H9 (cell line): ENCODE data around the gene ERMP1. TPM values are rescaled to one million over a fixed set of nuclear protein-coding genes. Genes with fewer than 3 reads are reported as not detected.

Experiments
- DNase-seq: peaks from one replicate; pipeline ENCODE4 v3.0.0-alpha.2; 2017
- H2AFZ ChIP-seq: one replicate; pipeline ENCODE4 v1.6.1; 2013; ENCODE audit warnings: mild to moderate bottlenecking, low read length, control low read depth, moderate library complexity
- H2AK5ac ChIP-seq: 2 replicates; pipeline ENCODE4 v1.6.1; 2013; ENCODE audit warnings: low read length, control low read depth, mixed read lengths; ENCODE audit not compliant: insufficient read length
- H2BK120ac ChIP-seq: one replicate; pipeline ENCODE4 v1.6.1; 2013; ENCODE audit warnings: low read depth, mild to moderate bottlenecking, low read length, control low read depth, inconsistent platforms; ENCODE audit not compliant: poor library complexity, severe bottlenecking
- H2BK12ac ChIP-seq: 2 replicates; pipeline ENCODE4 v1.6.1; 2013; ENCODE audit warnings: low read length, control low read depth, mixed read lengths, low read depth; ENCODE audit not compliant: insufficient read length
- H2BK15ac ChIP-seq: 2 replicates; pipeline ENCODE4 v1.6.1; 2013; ENCODE audit warnings: low read depth, low read length, control low read depth
- H2BK20ac ChIP-seq: one replicate; pipeline ENCODE4 v1.6.1; 2013; ENCODE audit warnings: low read depth, mild to moderate bottlenecking, low read length, control low read depth, inconsistent platforms; ENCODE audit not compliant: poor library complexity, severe bottlenecking
- H2BK5ac ChIP-seq: 2 replicates; pipeline ENCODE4 v1.6.1; 2013; ENCODE audit warnings: low read length, control low read depth, mixed read lengths; ENCODE audit not compliant: insufficient read length
- H3K14ac ChIP-seq: 2 replicates; pipeline ENCODE4 v1.6.1; 2013; ENCODE audit warnings: low read length, control low read depth; ENCODE audit not compliant: insufficient read depth
- H3K18ac ChIP-seq: 2 replicates; pipeline ENCODE4 v1.6.1; 2013; ENCODE audit warnings: low read depth, mild to moderate bottlenecking, mixed read lengths, low read length, control low read depth; ENCODE audit not compliant: insufficient read length
- H3K23ac ChIP-seq: 2 replicates; pipeline ENCODE4 v1.6.1; 2013; ENCODE audit warnings: low read length, control low read depth, mixed read lengths, low read depth; ENCODE audit not compliant: insufficient read length
- H3K23me2 ChIP-seq: 2 replicates; pipeline ENCODE4 v1.6.1; 2013; ENCODE audit warnings: low read depth, mild to moderate bottlenecking, mixed read lengths, low read length, control low read depth; ENCODE audit not compliant: insufficient read length, poor library complexity, severe bottlenecking
- H3K27ac ChIP-seq: 2 replicates; pipeline ENCODE4 v1.5.1; 2013; ENCODE audit warnings: low read length, control low read depth, mixed read lengths, low read depth; ENCODE audit not compliant: insufficient read length
- H3K27me3 ChIP-seq: 2 replicates; pipeline ENCODE4 v1.6.1; 2013; ENCODE audit warnings: low read length, control low read depth, inconsistent platforms; ENCODE audit not compliant: insufficient read depth
- H3K4ac ChIP-seq: 2 replicates; pipeline ENCODE4 v1.6.1; 2013; ENCODE audit warnings: low read depth, mild to moderate bottlenecking, control low read depth, inconsistent platforms, low read length, moderate library complexity
- H3K4me1 ChIP-seq: 2 replicates; pipeline ENCODE4 v1.6.1; 2013; ENCODE audit warnings: low read length, control low read depth, inconsistent platforms; ENCODE audit not compliant: insufficient read depth
- H3K4me2 ChIP-seq: 2 replicates; pipeline ENCODE4 v1.6.1; 2013; ENCODE audit warnings: low read length, control low read depth, mixed read lengths; ENCODE audit not compliant: insufficient read length, insufficient read depth
- H3K56ac ChIP-seq: 2 replicates; pipeline ENCODE4 v1.6.1; 2013; ENCODE audit warnings: low read depth, mild to moderate bottlenecking, mixed read lengths, low read length, control low read depth; ENCODE audit not compliant: insufficient read length
- H3K79me1 ChIP-seq: 2 replicates; pipeline ENCODE4 v1.6.1; 2013; ENCODE audit warnings: low read depth, mild to moderate bottlenecking, moderate library complexity, low read length, control low read depth, inconsistent platforms; ENCODE audit not compliant: insufficient read depth, poor library complexity, severe bottlenecking
- H3K79me2 ChIP-seq: 2 replicates; pipeline ENCODE4 v1.6.1; 2013; ENCODE audit warnings: low read length, control low read depth, inconsistent platforms; ENCODE audit not compliant: insufficient read depth
- H3K9ac ChIP-seq: 2 replicates; pipeline ENCODE4 v1.6.1; 2013; ENCODE audit warnings: low read length, control low read depth, mixed read lengths; ENCODE audit not compliant: insufficient read length; ENCODE audit errors: extremely low read depth
- H3K9me3 ChIP-seq: one replicate; pipeline ENCODE4 v1.6.1; 2013; ENCODE audit warnings: low read depth, low read length, inconsistent platforms; ENCODE audit not compliant: control insufficient read depth
- H3T11ph ChIP-seq: one replicate; pipeline ENCODE4 v1.6.1; 2013; ENCODE audit warnings: mild to moderate bottlenecking, low read length, control low read depth, inconsistent platforms
- H4K20me1 ChIP-seq: one replicate; pipeline ENCODE4 v1.6.1; 2013; ENCODE audit not compliant: control insufficient read depth, insufficient read length, insufficient read depth
- H4K5ac ChIP-seq: 2 replicates; pipeline ENCODE4 v1.6.1; 2013; ENCODE audit warnings: low read depth, mild to moderate bottlenecking, mixed read lengths, low read length, control low read depth; ENCODE audit not compliant: insufficient read length
- H4K8ac ChIP-seq: replicated peaks from 2 replicates; pipeline ENCODE4 v1.6.1; 2013; ENCODE audit warnings: low read length, control low read depth, mixed read lengths, low read depth; ENCODE audit not compliant: insufficient read length
- H4K91ac ChIP-seq: 2 replicates; pipeline ENCODE4 v1.6.1; 2013; ENCODE audit warnings: low read depth, mild to moderate bottlenecking, moderate library complexity, mixed read lengths, low read length, control low read depth; ENCODE audit not compliant: insufficient read length
- H3K27ac Mint-ChIP-seq, 3 experiments: 2 replicates in 2 of 3; 3 replicates in 1 of 3; pipeline ENCODE4 v1.8.0; 2020 to 2021; ENCODE audit warnings: mixed read lengths in 3 of 3, mild to moderate bottlenecking in 1 of 3, moderate library complexity in 1 of 3
- H3K27me3 Mint-ChIP-seq: 2 replicates; pipeline ENCODE4 v1.8.0; 2021; ENCODE audit warnings: low read depth, mild to moderate bottlenecking, moderate library complexity, mixed read lengths
- H3K36me3 Mint-ChIP-seq, 3 experiments: 2 replicates in 2 of 3; 3 replicates in 1 of 3; pipeline ENCODE4 v1.8.0; 2020 to 2021; ENCODE audit warnings: low read depth in 3 of 3, mixed read lengths in 3 of 3; ENCODE audit not compliant: insufficient read depth in 1 of 3
- H3K4me1 Mint-ChIP-seq, 2 experiments: 2 replicates each; pipeline ENCODE4 v1.8.0; 2020; ENCODE audit warnings: mixed read lengths in 2 of 2
- H3K4me3 Mint-ChIP-seq, 2 experiments: 2 replicates in 1 of 2; 3 replicates in 1 of 2; pipeline ENCODE4 v1.8.0; 2020 to 2021; ENCODE audit warnings: mild to moderate bottlenecking in 2 of 2, mixed read lengths in 2 of 2, moderate library complexity in 1 of 2
- H3K9me3 Mint-ChIP-seq, 2 experiments: 2 replicates in 1 of 2; 3 replicates in 1 of 2; pipeline ENCODE4 v1.8.0; 2020; ENCODE audit warnings: mild to moderate bottlenecking in 2 of 2, mixed read lengths in 2 of 2, moderate library complexity in 1 of 2
- WGBS: extraction: QIAGEN DNeasy Blood & Tissue Kit; methylation state at CpG from one replicate; pipeline ENCODE4 v1.1.7; 2013; ENCODE audit warnings: missing lambda C conversion rate, low lambda C conversion rate, mixed read lengths; ENCODE audit not compliant: insufficient read length; ENCODE audit errors: extremely low coverage; 5-methylcytosine and 5-hydroxymethylcytosine counted together
- total RNA-seq: library from RNA; stranded (reverse); gene quantifications from 2 replicates; pipeline ENCODE4 v1.2.1, GENCODE V29; 2021
- TF ChIP-seq, protein P1 (sequence below): fragments of 200-600 bp; sonication (generic); conservative IDR thresholded peaks from 3 replicates; pipeline ENCODE4 v1.8.0; 2021; ENCODE audit warnings: antibody characterized with exemption, mild to moderate bottlenecking

ERMP1 gene
- total RNA-seq, 1 experiment from 2014 or later, result 20.2 TPM

DNA sequence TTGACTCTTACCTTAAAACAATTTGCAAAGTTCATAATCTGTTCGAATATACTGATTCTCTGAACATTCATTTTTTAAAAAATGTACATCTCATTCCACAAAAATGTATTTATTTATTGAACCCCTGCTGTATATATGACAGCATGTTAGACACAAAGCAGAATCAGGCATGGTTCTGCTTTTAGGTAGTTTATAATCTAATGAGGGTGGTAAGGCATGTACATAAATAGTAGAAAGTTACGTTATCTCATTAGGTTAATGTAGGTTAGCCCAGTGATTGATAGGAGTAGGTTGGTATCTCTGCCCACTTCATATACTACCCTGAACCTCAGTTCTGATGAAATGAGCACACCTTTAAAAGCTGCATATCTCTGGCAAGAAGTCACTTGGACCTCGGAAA is 89.8 kb downstream of the ERMP1 start:
- Mint-ChIP-seq H3K27me3 (no peaks in the 10 kb centered on the region), H3K27ac (no peak overlapping the region), H3K9me3 (peaks cover 0 to under 1% of the 10 kb centered on the region in 2 experiments; a peak in 1 of 5 replicates), H3K36me3 (peaks cover 18 to 27% (median 24%) of the 10 kb centered on the region in 3 experiments; a peak in 6 of 7 replicates), H3K4me3 (no peak overlapping the region), H3K4me1 (peaks cover 3 to 4% of the 10 kb centered on the region in 2 experiments; a peak in 3 of 4 replicates)
- Histone ChIP-seq H3K79me2 (no peaks in the 10 kb centered on the region), H3K9ac (no peak overlapping the region), H3K4ac (no peak overlapping the region), H3K56ac (no peak overlapping the region), H4K5ac (no peak overlapping the region), H2AFZ (no peak overlapping the region), H3K27me3 (no peaks in the 10 kb centered on the region), H3K18ac (no peak overlapping the region), H3K9me3 (no peaks in the 10 kb centered on the region), H3T11ph (no peak overlapping the region), H2BK5ac (no peak overlapping the region), H4K20me1 (no peaks in the 10 kb centered on the region), H2BK15ac (no peak overlapping the region), H2BK20ac (no peak overlapping the region), H3K4me1 (no peaks in the 10 kb centered on the region), H2BK120ac (no peak overlapping the region), H3K23ac (no peak overlapping the region), H4K91ac (no peak overlapping the region), H3K79me1 (no peaks in the 10 kb centered on the region), H3K23me2 (no peaks in the 10 kb centered on the region), H3K4me2 (no peak overlapping the region), H4K8ac (no peak overlapping the region), H2BK12ac (no peak overlapping the region), H3K14ac (no peak overlapping the region), H2AK5ac (no peak overlapping the region), H3K27ac (no peak overlapping the region)
- WGBS, result no CpG with 5 or more reads among the region's 3 CpGs
- TF ChIP-seq, protein P1, sequence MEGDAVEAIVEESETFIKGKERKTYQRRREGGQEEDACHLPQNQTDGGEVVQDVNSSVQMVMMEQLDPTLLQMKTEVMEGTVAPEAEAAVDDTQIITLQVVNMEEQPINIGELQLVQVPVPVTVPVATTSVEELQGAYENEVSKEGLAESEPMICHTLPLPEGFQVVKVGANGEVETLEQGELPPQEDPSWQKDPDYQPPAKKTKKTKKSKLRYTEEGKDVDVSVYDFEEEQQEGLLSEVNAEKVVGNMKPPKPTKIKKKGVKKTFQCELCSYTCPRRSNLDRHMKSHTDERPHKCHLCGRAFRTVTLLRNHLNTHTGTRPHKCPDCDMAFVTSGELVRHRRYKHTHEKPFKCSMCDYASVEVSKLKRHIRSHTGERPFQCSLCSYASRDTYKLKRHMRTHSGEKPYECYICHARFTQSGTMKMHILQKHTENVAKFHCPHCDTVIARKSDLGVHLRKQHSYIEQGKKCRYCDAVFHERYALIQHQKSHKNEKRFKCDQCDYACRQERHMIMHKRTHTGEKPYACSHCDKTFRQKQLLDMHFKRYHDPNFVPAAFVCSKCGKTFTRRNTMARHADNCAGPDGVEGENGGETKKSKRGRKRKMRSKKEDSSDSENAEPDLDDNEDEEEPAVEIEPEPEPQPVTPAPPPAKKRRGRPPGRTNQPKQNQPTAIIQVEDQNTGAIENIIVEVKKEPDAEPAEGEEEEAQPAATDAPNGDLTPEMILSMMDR, result no peak
- DNase-seq, result no peak
